ENCODE measurements around the gene FSTL4. TPM values are rescaled to one million over a fixed set of nuclear protein-coding genes. Genes with fewer than 3 reads are reported as not detected.

FSTL4 gene
- total RNA-seq, 2 experiments from 2014 or later, result not detected

DNA sequence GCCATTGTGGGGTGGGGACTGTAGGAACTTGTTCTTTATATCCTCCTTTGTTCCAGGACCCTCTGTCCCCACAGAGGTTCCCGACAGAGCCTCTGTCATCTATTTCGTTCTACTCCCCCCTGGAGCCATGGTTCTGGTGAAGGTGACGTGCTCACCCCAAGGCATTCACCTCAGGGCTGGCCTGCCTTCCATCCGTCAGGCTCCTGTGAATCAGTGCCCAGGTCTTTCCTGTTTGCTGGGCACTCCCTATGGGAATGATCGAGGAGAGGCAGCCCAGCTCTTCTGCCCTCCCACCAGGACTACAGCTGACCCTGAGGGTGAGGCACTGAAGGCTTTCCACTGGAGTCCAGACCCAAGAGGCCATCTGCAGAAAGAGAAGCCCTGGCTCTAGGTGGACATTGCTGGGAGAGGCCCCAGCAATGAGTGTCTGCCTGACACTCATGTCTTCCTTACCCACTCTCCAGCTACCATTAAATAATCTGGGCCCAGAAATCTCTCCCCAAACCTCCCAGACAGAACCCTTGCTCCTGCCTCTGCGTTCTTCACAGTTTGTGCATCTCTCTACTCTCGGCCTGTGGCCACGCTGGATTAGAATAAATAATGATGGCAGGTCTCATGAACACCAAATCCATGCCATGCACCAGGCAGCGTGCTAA lies 214.2 kb downstream of the FSTL4 start:
- H3K9me2 ChIP-seq (ENCODE audit: insufficient read depth, low read length), result no peaks in the 10 kb centered on the region
- no peaks in the 10 kb centered on the region for H3K79me2 ChIP-seq (ENCODE audit: insufficient read depth, low read depth, low read length)
- peaks cover 16% of the 10 kb centered on the region for H3K4me1 ChIP-seq (ENCODE audit: insufficient read depth, low read length, poor library complexity, severe bottlenecking)
- H3K4me2 ChIP-seq (ENCODE audit: low read length), result no peak overlapping the region
- TF ChIP-seq EZH2phosphoT487 (IDR thresholded peaks at IDR 0.05; ENCODE audit: borderline replicate concordance, low read depth, low read length) (no peak), CTCF (conservative IDR thresholded peaks at IDR 0.05; ENCODE audit: low read length) (no peak)
- no peaks in the 10 kb centered on the region for H3K9me3 ChIP-seq (ENCODE audit: low read length)
- H3K36me3 ChIP-seq (ENCODE audit: insufficient read depth, low read length), result no peaks in the 10 kb centered on the region
- H4K20me1 ChIP-seq (ENCODE audit: insufficient read depth, low read length), result no peaks in the 10 kb centered on the region
- BruUV-seq (replicated peaks), result no TSS peak
- ChIA-PET CTCF (ENCODE audit: unreplicated experiment) (no interaction called here), POLR2A (no interaction called here)
- intact Hi-C loops (cut with micrococcal nuclease; ENCODE audit: unreplicated experiment), result no loop called here
- H3K4me3 ChIP-seq (ENCODE audit: low read depth, low read length, poor library complexity, severe bottlenecking), result no peak overlapping the region
- H3K27ac ChIP-seq (ENCODE audit: low read depth, low read length, poor library complexity, severe bottlenecking), result no peak overlapping the region
- no peak for DNase-seq (ENCODE audit: low spot score)
- no peak overlapping the region for H2AFZ ChIP-seq (ENCODE audit: low read length)

GRCh38 chr5:133397348-133397747 lies 215.0 kb downstream of the FSTL4 start:
- ChIA-PET POLR2A (no interaction called here), CTCF (ENCODE audit: unreplicated experiment) (no interaction called here)
- BruUV-seq (replicated peaks), result no TSS peak
- intact Hi-C loops (cut with micrococcal nuclease; ENCODE audit: unreplicated experiment), result no loop called here
- Histone ChIP-seq H3K4me3 (ENCODE audit: low read depth, low read length, poor library complexity, severe bottlenecking) (no peak overlapping the region), H3K79me2 (ENCODE audit: insufficient read depth, low read depth, low read length) (no peaks in the 10 kb centered on the region), H3K9me2 (ENCODE audit: insufficient read depth, low read length) (no peaks in the 10 kb centered on the region), H4K20me1 (ENCODE audit: insufficient read depth, low read length) (no peaks in the 10 kb centered on the region), H3K4me2 (ENCODE audit: low read length) (0 out of 2 replicates have a peak overlapping the region, but pooled peaks have one; percentile 40), H3K4me1 (ENCODE audit: insufficient read depth, low read length, poor library complexity, severe bottlenecking) (peaks cover 16% of the 10 kb centered on the region), H3K36me3 (ENCODE audit: insufficient read depth, low read length) (no peaks in the 10 kb centered on the region), H2AFZ (ENCODE audit: low read length) (peak overlapping the region; percentile 16; the same call in 1 of the 2 replicates), H3K9me3 (ENCODE audit: low read length) (no peaks in the 10 kb centered on the region), H3K27ac (ENCODE audit: low read depth, low read length, poor library complexity, severe bottlenecking) (no peak overlapping the region)
- TF ChIP-seq CTCF (conservative IDR thresholded peaks at IDR 0.05; ENCODE audit: low read length) (no peak), EZH2phosphoT487 (IDR thresholded peaks at IDR 0.05; ENCODE audit: borderline replicate concordance, low read depth, low read length) (no peak)
- no peak for DNase-seq (ENCODE audit: low spot score)

- Histone ChIP-seq H3K4me1 (ENCODE audit: insufficient read depth, low read length, poor library complexity, severe bottlenecking) (peaks cover 16% of the 10 kb centered on the region), H3K9me3 (ENCODE audit: low read length) (no peaks in the 10 kb centered on the region), H3K36me3 (ENCODE audit: insufficient read depth, low read length) (no peaks in the 10 kb centered on the region), H2AFZ (ENCODE audit: low read length) (peak overlapping the region; percentile 16; the same call in 1 of the 2 replicates), H3K4me3 (ENCODE audit: low read depth, low read length, poor library complexity, severe bottlenecking) (no peak overlapping the region), H3K79me2 (ENCODE audit: insufficient read depth, low read depth, low read length) (no peaks in the 10 kb centered on the region), H4K20me1 (ENCODE audit: insufficient read depth, low read length) (no peaks in the 10 kb centered on the region), H3K4me2 (ENCODE audit: low read length) (peak overlapping the region; percentile 40; the same call in 1 of the 2 replicates), H3K9me2 (ENCODE audit: insufficient read depth, low read length) (no peaks in the 10 kb centered on the region), H3K27ac (ENCODE audit: low read depth, low read length, poor library complexity, severe bottlenecking) (no peak overlapping the region)
- no TSS peak for BruUV-seq (replicated peaks)
- ChIA-PET POLR2A (no interaction called here), CTCF (ENCODE audit: unreplicated experiment) (no interaction called here)
- TF ChIP-seq EZH2phosphoT487 (IDR thresholded peaks at IDR 0.05; ENCODE audit: borderline replicate concordance, low read depth, low read length) (no peak), CTCF (conservative IDR thresholded peaks at IDR 0.05; ENCODE audit: low read length) (no peak)
- no peak for DNase-seq (ENCODE audit: low spot score)
- intact Hi-C loops (cut with micrococcal nuclease; ENCODE audit: unreplicated experiment), result no loop called here
Measured at GRCh38 chr5:133396814-133397213, 215.5 kb downstream of the FSTL4 start.
